Activated CD4-positive, alpha-beta T cell treated with anti-CD3 and anti-CD28 coated beads, Interleukin-2, amount 10 ng/mL, durations not matched to agents 24 days and 14 days (primary cell): ENCODE measurements around the gene CPOX. TPM values are rescaled to one million over a fixed set of nuclear protein-coding genes. Genes with fewer than 3 reads are reported as not detected.
"Not testable (repeated sequence)": the region's sequence is repeated elsewhere in the genome, so short reads cannot be mapped to it uniquely, and the experiment has no call there.

ENCODE experiments used
- DNase-seq: peaks from one replicate; pipeline ENCODE4 v3.0.0; 2022
- H3K27ac Mint-ChIP-seq: one replicate; pipeline ENCODE4 v1.8.0; 2022; ENCODE audit warnings: mild to moderate bottlenecking, mixed read lengths
- H3K27me3 Mint-ChIP-seq: one replicate; pipeline ENCODE4 v1.8.0; 2022; ENCODE audit warnings: mixed read lengths
- H3K36me3 Mint-ChIP-seq: one replicate; pipeline ENCODE4 v1.8.0; 2022; ENCODE audit warnings: low read depth, mild to moderate bottlenecking, mixed read lengths
- H3K4me1 Mint-ChIP-seq: one replicate; pipeline ENCODE4 v1.8.0; 2021; ENCODE audit warnings: mixed read lengths
- H3K4me3 Mint-ChIP-seq: one replicate; pipeline ENCODE4 v1.8.0; 2022; ENCODE audit warnings: mild to moderate bottlenecking, moderate library complexity, mixed read lengths
- H3K9me3 Mint-ChIP-seq: one replicate; pipeline ENCODE4 v1.8.0; 2021; ENCODE audit warnings: mixed read lengths
- intact Hi-C: fragments of 100-400 bp; cut with micrococcal nuclease; formaldehyde crosslinking; loops from one replicate; pipeline ENCODE4 v1.15.1; 2023
- total RNA-seq: library from RNA; stranded (reverse); gene quantifications from 2 replicates; pipeline ENCODE4 v1.2.3, GENCODE V29; 2022

Gene CPOX
- total RNA-seq, 1 donor from 2014 or later = 46.4 TPM

- no peaks in the 10 kb centered on the region for H3K27me3 Mint-ChIP-seq
- H3K9me3 Mint-ChIP-seq = peaks cover 4% of the 10 kb centered on the region
- H3K4me3 Mint-ChIP-seq = peak overlapping the region; percentile 58
- H3K4me1 Mint-ChIP-seq = peaks cover 66% of the 10 kb centered on the region
- peaks cover 6% of the 10 kb centered on the region for H3K36me3 Mint-ChIP-seq
- peak; percentile 76 for DNase-seq
- peak overlapping the region; percentile 64 for H3K27ac Mint-ChIP-seq
- intact Hi-C loops = loop anchor here (1.0 kb wide), 5 partner anchors 7 to 29 kb away; partner anchors contain the start of gene CPOX
Measured at GRCh38 chr3:98564282-98565005, 29.0 kb downstream of the CPOX start.

- Mint-ChIP-seq H3K9me3 (no peaks in the 10 kb centered on the region), H3K4me3 (peak overlapping the region; percentile 66), H3K27ac (peak overlapping the region; percentile 64), H3K36me3 (peaks cover 3% of the 10 kb centered on the region), H3K27me3 (no peaks in the 10 kb centered on the region), H3K4me1 (peaks cover 68% of the 10 kb centered on the region)
- intact Hi-C loops = no loop called here
- peak; percentile 67 for DNase-seq
Measured at GRCh38 chr3:98563661-98564281, 29.6 kb downstream of the CPOX start.

GRCh38 chr3:98561727-98562521, 31.5 kb downstream of the CPOX start:
- intact Hi-C loops = no loop called here
- no peak overlapping the region for H3K27ac Mint-ChIP-seq

GRCh38 chr3:98560911-98561310, 32.5 kb downstream of the CPOX start:
- peak overlapping the region; percentile 52 for H3K27ac Mint-ChIP-seq
- DNase-seq = peak; percentile 59
- intact Hi-C loops = no loop called here
- peaks cover 70% of the 10 kb centered on the region for H3K4me1 Mint-ChIP-seq
- H3K4me3 Mint-ChIP-seq = peak overlapping the region; percentile 17
- H3K9me3 Mint-ChIP-seq = no peaks in the 10 kb centered on the region
- H3K36me3 Mint-ChIP-seq = peaks cover under 1% of the 10 kb centered on the region
- H3K27me3 Mint-ChIP-seq = no peaks in the 10 kb centered on the region

More at GRCh38 chr3:98561727-98562521, 31.5 kb downstream of the CPOX start:
- Mint-ChIP-seq H3K27me3 (no peaks in the 10 kb centered on the region), H3K4me3 (peak overlapping the region; percentile 15), H3K4me1 (peaks cover 70% of the 10 kb centered on the region), H3K36me3 (peaks cover 3% of the 10 kb centered on the region), H3K9me3 (no peaks in the 10 kb centered on the region)
- DNase-seq = peak; percentile 77

GRCh38 chr3:98559769-98560168, 33.6 kb downstream of the CPOX start:
- not testable (repeated sequence) for H3K27me3 Mint-ChIP-seq, H3K9me3 Mint-ChIP-seq, H3K4me3 Mint-ChIP-seq, H3K27ac Mint-ChIP-seq, H3K36me3 Mint-ChIP-seq
- intact Hi-C loops = loop anchor here (5.0 kb wide), 1 partner anchor 577 kb away; no protein-coding TSS in a partner anchor
- peak; percentile 45 for DNase-seq
- H3K4me1 Mint-ChIP-seq = peaks cover 71% of the 10 kb centered on the region

DNA sequence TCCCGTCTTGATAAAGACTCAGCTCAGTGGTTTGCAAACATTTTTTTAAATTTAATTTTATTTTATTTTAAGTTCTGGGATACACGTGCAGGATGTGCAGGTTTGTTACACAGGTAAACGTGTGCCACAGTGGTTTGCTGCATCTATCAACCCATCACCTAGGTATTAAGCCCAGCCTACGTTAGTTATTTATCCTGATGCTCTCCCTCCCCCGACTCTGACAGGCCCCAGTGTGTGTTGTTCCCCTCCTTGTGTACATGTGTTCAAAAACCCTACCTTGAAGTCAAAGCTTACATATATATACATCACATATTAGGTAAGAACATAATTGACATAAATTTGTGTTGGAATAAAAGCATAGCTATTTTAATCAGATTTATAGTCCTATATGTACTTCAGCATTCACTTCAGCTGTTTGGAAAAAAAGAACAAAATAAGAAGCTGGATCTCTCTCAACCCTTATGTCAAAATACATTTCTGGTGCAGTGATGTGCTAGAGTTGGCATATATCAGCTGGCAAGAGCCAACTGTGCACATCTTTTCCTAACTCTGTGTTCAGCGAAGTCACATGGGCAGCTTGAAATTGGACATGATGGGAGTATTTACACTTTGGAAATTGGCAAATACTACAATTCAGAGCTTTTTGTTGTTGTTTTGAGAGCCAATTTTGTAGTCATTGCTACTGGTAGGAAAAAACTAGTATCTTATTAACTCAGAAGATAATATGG, 35.1 kb downstream of the CPOX start:
- peak overlapping the region; percentile 68 for H3K27ac Mint-ChIP-seq
- peak; percentile 56 for DNase-seq
- H3K27me3 Mint-ChIP-seq = no peaks in the 10 kb centered on the region
- intact Hi-C loops = loop anchor here (5.0 kb wide), 1 partner anchor 576 kb away; no protein-coding TSS in a partner anchor
- H3K4me3 Mint-ChIP-seq = peak overlapping the region; percentile 47
- peaks cover 3% of the 10 kb centered on the region for H3K9me3 Mint-ChIP-seq
- peaks cover 6% of the 10 kb centered on the region for H3K36me3 Mint-ChIP-seq
- peaks cover 66% of the 10 kb centered on the region for H3K4me1 Mint-ChIP-seq

- intact Hi-C loops = loop anchor here (1.0 to 5.0 kb wide), 4 partner anchors 8 to 685 kb away; no protein-coding TSS in a partner anchor
- peaks cover 3% of the 10 kb centered on the region for H3K9me3 Mint-ChIP-seq
- H3K27ac Mint-ChIP-seq = peak overlapping the region; percentile 93
- H3K4me3 Mint-ChIP-seq = peak overlapping the region; percentile 80
- peaks cover 70% of the 10 kb centered on the region for H3K4me1 Mint-ChIP-seq
- H3K27me3 Mint-ChIP-seq = no peaks in the 10 kb centered on the region
- DNase-seq = peak; percentile 87
- H3K36me3 Mint-ChIP-seq = peaks cover 8% of the 10 kb centered on the region
Measured at GRCh38 chr3:98557324-98558010, 35.9 kb downstream of the CPOX start.

DNA sequence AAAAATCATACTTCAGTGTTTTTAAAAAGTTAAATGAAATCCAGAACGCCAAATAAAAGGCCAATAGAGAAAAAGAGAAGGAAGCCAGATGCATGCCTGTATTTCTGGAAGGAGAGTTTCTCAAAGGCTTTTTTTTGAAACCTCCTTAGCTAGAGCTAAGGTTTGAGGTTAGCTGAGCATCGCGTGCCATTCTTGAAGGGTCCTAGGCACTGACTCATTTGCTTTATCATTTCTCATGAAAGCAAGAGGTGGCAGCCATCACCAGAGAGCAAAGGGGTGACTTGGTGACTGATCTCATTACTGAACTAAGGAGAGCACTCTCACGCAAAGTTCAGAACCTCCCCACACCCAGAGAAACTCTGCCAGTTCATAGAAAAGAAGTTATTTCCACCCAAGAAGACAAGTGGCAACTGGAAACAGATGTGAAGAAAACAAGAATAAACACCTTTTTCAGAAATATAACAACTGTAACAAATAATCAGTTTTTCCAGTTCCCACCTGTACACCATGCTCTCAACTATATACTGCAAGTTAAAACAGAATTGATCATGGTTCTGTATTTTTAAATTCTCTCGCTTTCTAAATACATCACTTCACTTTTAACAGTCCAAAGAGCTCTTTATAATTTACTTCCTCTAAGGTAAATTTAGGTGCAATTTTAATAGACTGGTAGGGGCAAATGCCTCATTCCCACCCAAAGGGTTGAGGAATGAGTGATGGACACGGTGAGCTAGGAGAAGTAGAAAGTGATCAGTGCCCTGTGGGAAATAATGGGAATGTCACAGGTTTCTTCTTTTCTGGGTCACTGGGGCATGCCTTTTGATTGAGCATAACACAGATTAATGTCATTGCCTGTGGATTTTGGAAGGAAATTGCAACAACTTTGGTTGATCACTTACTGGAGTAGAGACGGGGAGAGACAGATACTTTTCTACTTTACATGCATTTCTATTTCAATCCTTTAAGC, 37.0 kb downstream of the CPOX start:
- peaks cover 74% of the 10 kb centered on the region for H3K4me1 Mint-ChIP-seq
- H3K27me3 Mint-ChIP-seq = no peaks in the 10 kb centered on the region
- peak overlapping the region; percentile 93 for H3K27ac Mint-ChIP-seq
- intact Hi-C loops = loop anchor here (1.0 to 5.0 kb wide), 7 partner anchors 9 to 684 kb away; partner anchors contain the start of gene CLDND1
- peak overlapping the region; percentile 80 for H3K4me3 Mint-ChIP-seq
- DNase-seq = peak; percentile 94
- peaks cover 17% of the 10 kb centered on the region for H3K36me3 Mint-ChIP-seq
- peaks cover 3% of the 10 kb centered on the region for H3K9me3 Mint-ChIP-seq

- peaks cover 22% of the 10 kb centered on the region for H3K36me3 Mint-ChIP-seq
- no peaks in the 10 kb centered on the region for H3K27me3 Mint-ChIP-seq
- peak; percentile 54 for DNase-seq
- peak overlapping the region; percentile 80 for H3K4me3 Mint-ChIP-seq
- H3K4me1 Mint-ChIP-seq = peaks cover 77% of the 10 kb centered on the region
- peaks cover 3% of the 10 kb centered on the region for H3K9me3 Mint-ChIP-seq
- H3K27ac Mint-ChIP-seq = peak overlapping the region; percentile 93
- intact Hi-C loops = loop anchor here (5.0 kb wide), 1 partner anchor 573 kb away; no protein-coding TSS in a partner anchor
Measured at GRCh38 chr3:98555025-98555379, 38.4 kb downstream of the CPOX start.

- DNase-seq = peak; percentile 53
- H3K4me3 Mint-ChIP-seq = peak overlapping the region; percentile 80
- no peaks in the 10 kb centered on the region for H3K27me3 Mint-ChIP-seq
- H3K9me3 Mint-ChIP-seq = peaks cover 3% of the 10 kb centered on the region
- intact Hi-C loops = no loop called here
- H3K4me1 Mint-ChIP-seq = peaks cover 81% of the 10 kb centered on the region
- peak overlapping the region; percentile 93 for H3K27ac Mint-ChIP-seq
- H3K36me3 Mint-ChIP-seq = peaks cover 26% of the 10 kb centered on the region
Measured at GRCh38 chr3:98554580-98554979, 38.8 kb downstream of the CPOX start.

- no peaks in the 10 kb centered on the region for H3K27me3 Mint-ChIP-seq
- intact Hi-C loops = no loop called here
- H3K4me1 Mint-ChIP-seq = peaks cover 78% of the 10 kb centered on the region
- H3K9me3 Mint-ChIP-seq = peaks cover 3% of the 10 kb centered on the region
- H3K27ac Mint-ChIP-seq = peak overlapping the region; percentile 90
- H3K36me3 Mint-ChIP-seq = peaks cover 31% of the 10 kb centered on the region
- DNase-seq = peak; percentile 60
- peak overlapping the region; percentile 80 for H3K4me3 Mint-ChIP-seq
Measured at GRCh38 chr3:98553753-98554152, 39.7 kb downstream of the CPOX start.
